Measurements from ENCODE around the gene KNG1.
A peak's percentile ranks its signal among the peaks of the same experiment; 100 is the strongest.

Gene KNG1

DNA sequence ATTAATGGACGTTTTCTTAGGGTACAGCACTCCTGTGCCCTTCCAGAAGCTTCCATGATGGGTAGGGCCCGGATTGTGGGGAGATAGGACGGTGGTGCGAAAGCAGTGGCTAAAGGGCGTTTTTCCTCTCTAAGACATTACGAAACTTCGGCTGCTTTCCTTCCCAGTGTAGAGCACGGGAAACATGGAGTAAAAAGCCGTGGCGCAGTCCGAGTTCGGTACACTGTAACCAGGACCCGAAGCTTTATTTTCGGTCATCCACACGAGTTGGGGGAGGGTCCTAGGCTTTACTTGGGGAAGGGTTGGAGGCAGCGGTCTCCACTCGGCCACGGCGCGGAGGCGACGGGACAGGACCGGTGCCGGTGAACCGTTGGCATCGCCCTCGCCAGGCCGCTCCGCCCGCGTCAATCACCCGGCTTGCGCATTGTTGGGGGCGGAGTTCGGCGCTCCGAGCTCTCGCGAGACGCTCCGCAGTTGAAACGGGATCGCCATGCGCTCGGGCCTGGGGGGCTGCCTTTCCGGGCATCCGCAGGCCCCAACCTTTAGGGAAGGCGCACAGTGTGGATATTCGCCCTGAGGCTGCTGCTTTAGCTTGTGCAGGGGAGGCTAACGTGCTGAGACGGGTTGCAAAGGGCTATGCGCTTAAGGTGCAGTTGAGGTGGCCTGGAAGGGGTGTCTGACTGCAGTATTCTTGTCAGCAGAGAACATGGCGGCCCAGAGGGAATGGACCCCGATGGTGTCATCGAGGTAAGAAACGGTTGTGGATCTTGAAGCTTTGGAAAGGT is 66.8 kb downstream of the KNG1 start:
- peak overlapping the region; percentile 88 for H3K4me3 ChIP-seq (ENCODE audit: low read length)
- H3K36me3 ChIP-seq (ENCODE audit: control insufficient read depth, insufficient read depth, low read length) = peaks cover 24% of the 10 kb centered on the region
- H3K9me3 ChIP-seq (ENCODE audit: control insufficient read depth, low read length) = no peaks in the 10 kb centered on the region
- H3K4me1 ChIP-seq (ENCODE audit: control insufficient read depth, insufficient read depth, low read length) = peaks cover 23% of the 10 kb centered on the region
- H3K9ac ChIP-seq (ENCODE audit: low read length) = peak overlapping the region; percentile 98
- no peaks in the 10 kb centered on the region for H3K27me3 ChIP-seq (ENCODE audit: control insufficient read depth, insufficient read depth, low read length)

GRCh38 chr3:186784820-186785494 is 67.8 kb downstream of the KNG1 start:
- no peaks in the 10 kb centered on the region for H3K27me3 ChIP-seq (ENCODE audit: control insufficient read depth, insufficient read depth, low read length)
- H3K4me3 ChIP-seq (ENCODE audit: low read length) = peak overlapping the region; percentile 88
- peak overlapping the region; percentile 98 for H3K9ac ChIP-seq (ENCODE audit: low read length)
- H3K4me1 ChIP-seq (ENCODE audit: control insufficient read depth, insufficient read depth, low read length) = peaks cover 23% of the 10 kb centered on the region
- peaks cover 24% of the 10 kb centered on the region for H3K36me3 ChIP-seq (ENCODE audit: control insufficient read depth, insufficient read depth, low read length)
- H3K9me3 ChIP-seq (ENCODE audit: control insufficient read depth, low read length) = no peaks in the 10 kb centered on the region

DNA sequence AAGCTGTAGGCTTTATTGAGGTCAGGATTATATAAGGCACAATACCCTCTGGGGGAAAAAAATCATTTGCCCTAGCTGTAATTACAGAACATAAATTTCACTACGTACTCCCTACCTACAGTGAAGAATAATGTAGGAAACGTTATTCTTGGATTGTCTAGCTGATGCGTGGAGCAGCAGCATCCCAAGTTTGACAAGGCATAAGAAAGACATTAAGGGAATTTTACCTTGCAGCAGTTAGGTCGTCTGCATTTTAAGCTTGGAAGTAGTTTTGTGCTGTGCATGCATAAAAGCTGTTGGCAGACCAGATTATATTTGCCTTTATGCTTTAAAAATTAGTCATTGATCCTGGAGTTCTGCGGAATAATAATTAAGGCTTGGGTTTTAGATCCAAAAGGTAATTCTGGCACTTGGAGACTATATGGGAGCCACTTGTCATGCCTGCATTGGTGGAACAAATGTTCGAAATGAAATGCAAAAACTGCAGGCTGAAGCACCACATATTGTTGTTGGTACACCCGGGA is 68.4 kb downstream of the KNG1 start:
- no peaks in the 10 kb centered on the region for H3K9me3 ChIP-seq (ENCODE audit: control insufficient read depth, low read length)
- H3K36me3 ChIP-seq (ENCODE audit: control insufficient read depth, insufficient read depth, low read length) = peaks cover 24% of the 10 kb centered on the region
- peak overlapping the region; percentile 98 for H3K9ac ChIP-seq (ENCODE audit: low read length)
- peaks cover 23% of the 10 kb centered on the region for H3K4me1 ChIP-seq (ENCODE audit: control insufficient read depth, insufficient read depth, low read length)
- no peaks in the 10 kb centered on the region for H3K27me3 ChIP-seq (ENCODE audit: control insufficient read depth, insufficient read depth, low read length)
- peak overlapping the region; percentile 88 for H3K4me3 ChIP-seq (ENCODE audit: low read length)

GRCh38 chr3:186786922-186787321 is 69.8 kb downstream of the KNG1 start:
- H3K4me3 ChIP-seq (ENCODE audit: low read length) = no peak overlapping the region
- H3K9ac ChIP-seq (ENCODE audit: low read length) = peak overlapping the region; percentile 15
- peaks cover 23% of the 10 kb centered on the region for H3K4me1 ChIP-seq (ENCODE audit: control insufficient read depth, insufficient read depth, low read length)
- H3K36me3 ChIP-seq (ENCODE audit: control insufficient read depth, insufficient read depth, low read length) = peaks cover 24% of the 10 kb centered on the region
- no peaks in the 10 kb centered on the region for H3K27me3 ChIP-seq (ENCODE audit: control insufficient read depth, insufficient read depth, low read length)
- H3K9me3 ChIP-seq (ENCODE audit: control insufficient read depth, low read length) = no peaks in the 10 kb centered on the region

GRCh38 chr3:186787642-186788481 is 70.7 kb downstream of the KNG1 start:
- Histone ChIP-seq H3K4me3 (ENCODE audit: low read length) (no peak overlapping the region), H3K27me3 (ENCODE audit: control insufficient read depth, insufficient read depth, low read length) (no peaks in the 10 kb centered on the region), H3K4me1 (ENCODE audit: control insufficient read depth, insufficient read depth, low read length) (peaks cover 23% of the 10 kb centered on the region), H3K9ac (ENCODE audit: low read length) (peak overlapping the region; percentile 15), H3K9me3 (ENCODE audit: control insufficient read depth, low read length) (no peaks in the 10 kb centered on the region), H3K36me3 (ENCODE audit: control insufficient read depth, insufficient read depth, low read length) (peaks cover 24% of the 10 kb centered on the region)

DNA sequence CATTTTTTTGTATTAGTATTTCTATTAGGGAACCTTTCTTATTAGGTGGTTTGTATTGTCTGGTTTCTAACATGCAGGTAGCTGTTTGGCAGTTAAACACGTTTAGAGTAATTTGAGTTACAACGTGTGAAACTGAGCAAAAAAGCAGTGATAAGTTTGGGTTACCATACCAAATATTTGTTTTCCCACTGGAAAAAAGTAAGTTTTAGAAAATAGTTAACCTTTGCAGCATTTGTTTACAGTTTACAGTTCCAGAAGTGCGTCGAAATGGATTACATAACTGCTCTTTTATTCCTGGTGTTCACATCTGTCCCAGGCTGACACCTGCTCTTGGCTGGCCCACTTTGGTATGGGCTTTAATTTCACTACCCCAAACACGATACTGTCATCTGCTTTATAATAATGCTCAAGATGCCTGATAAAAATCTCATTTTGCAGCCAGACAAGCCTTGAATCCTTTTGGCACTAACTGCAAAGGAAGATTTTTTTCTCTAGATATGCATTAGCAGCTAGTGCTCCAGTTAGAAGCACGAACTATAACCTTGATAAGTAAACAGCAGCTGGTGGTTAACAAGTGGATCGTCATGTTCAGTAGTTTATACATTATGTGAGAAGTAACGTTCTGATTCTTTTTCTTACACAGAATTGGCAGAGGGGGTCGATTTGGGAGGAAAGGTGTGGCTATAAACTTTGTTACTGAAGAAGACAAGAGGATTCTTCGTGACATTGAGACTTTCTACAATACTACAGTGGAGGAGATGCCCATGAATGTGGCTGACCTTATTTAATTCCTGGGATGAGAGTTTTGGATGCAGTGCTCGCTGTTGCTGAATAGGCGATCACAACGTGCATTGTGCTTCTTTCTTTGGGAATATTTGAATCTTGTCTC is 71.6 kb downstream of the KNG1 start:
- no peak overlapping the region for H3K9ac ChIP-seq (ENCODE audit: low read length)
- peaks cover 24% of the 10 kb centered on the region for H3K36me3 ChIP-seq (ENCODE audit: control insufficient read depth, insufficient read depth, low read length)
- H3K4me3 ChIP-seq (ENCODE audit: low read length) = no peak overlapping the region
- H3K27me3 ChIP-seq (ENCODE audit: control insufficient read depth, insufficient read depth, low read length) = no peaks in the 10 kb centered on the region
- H3K4me1 ChIP-seq (ENCODE audit: control insufficient read depth, insufficient read depth, low read length) = peaks cover 23% of the 10 kb centered on the region
- no peaks in the 10 kb centered on the region for H3K9me3 ChIP-seq (ENCODE audit: control insufficient read depth, low read length)

DNA sequence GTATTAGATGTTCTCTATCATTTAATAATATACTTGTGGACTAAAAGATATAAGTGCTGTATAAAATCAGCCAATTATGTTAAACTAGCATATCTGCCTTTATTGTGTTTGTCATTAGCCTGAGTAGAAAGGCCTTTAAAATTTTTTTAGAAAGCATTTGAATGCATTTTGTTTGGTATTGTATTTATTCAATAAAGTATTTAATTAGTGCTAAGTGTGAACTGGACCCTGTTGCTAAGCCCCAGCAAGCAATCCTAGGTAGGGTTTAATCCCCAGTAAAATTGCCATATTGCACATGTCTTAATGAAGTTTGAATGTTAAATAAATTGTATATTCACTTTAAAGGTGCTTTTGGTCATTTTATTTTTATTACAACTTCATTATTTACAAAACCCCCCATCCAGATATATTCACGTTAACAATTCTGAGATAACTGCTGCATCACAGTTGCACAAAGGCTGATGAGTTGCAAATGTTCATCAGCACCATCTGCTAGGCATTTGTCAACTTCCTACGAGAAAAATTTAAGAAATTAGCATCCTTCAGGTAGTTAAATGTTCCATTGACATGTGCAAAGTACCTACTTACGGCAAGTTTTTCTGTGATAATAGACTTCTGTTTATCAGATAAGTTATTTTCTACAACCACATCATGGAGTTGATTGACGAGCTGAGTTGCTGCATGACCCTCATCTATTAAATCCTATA is 72.5 kb downstream of the KNG1 start:
- Histone ChIP-seq H3K36me3 (ENCODE audit: control insufficient read depth, insufficient read depth, low read length) (peaks cover 22% of the 10 kb centered on the region), H3K4me1 (ENCODE audit: control insufficient read depth, insufficient read depth, low read length) (peaks cover 23% of the 10 kb centered on the region), H3K27me3 (ENCODE audit: control insufficient read depth, insufficient read depth, low read length) (no peaks in the 10 kb centered on the region), H3K9me3 (ENCODE audit: control insufficient read depth, low read length) (no peaks in the 10 kb centered on the region), H3K4me3 (ENCODE audit: low read length) (no peak overlapping the region), H3K9ac (ENCODE audit: low read length) (no peak overlapping the region)

DNA sequence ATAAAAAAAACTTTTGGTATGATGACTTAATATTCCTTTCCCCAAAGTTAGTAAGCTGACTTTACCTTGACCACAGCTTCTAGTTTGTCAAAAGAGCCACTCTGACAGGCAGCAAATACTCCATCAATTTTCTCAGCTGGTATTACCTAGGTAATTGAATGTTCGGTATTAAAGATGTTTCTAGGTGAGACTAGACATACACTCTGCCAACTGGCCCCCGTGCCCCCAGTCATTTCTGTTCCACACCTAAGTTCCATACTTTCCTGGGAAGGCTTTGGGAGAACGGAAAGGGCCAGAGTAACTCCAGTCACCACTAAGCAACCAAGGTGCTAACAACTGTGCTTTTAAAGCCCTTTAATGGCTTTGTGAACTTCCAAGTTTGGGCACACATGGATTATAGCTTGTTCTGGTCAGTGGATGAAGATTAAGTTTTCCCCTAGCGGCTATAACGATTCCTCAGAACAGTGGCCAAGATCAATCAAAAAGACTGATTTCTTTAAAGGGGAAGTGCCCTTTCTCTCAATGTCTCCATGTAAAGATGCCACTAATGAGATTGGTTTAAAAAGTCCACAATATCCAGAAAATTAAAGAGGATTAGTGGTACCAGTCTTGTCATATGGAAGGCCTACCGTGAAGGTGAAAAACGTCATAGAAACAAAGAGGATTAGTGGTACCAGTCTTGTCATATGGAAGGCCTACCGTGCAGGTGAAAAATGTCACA is 73.3 kb downstream of the KNG1 start:
- Histone ChIP-seq H3K27me3 (ENCODE audit: control insufficient read depth, insufficient read depth, low read length) (no peaks in the 10 kb centered on the region), H3K36me3 (ENCODE audit: control insufficient read depth, insufficient read depth, low read length) (peaks cover 16% of the 10 kb centered on the region), H3K9me3 (ENCODE audit: control insufficient read depth, low read length) (no peaks in the 10 kb centered on the region)

More for the DNA sequence above, 73.3 kb downstream of the KNG1 start:
- H3K4me1 ChIP-seq (ENCODE audit: control insufficient read depth, insufficient read depth, low read length) = peaks cover 23% of the 10 kb centered on the region
- no peak overlapping the region for H3K4me3 ChIP-seq (ENCODE audit: low read length)
- no peak overlapping the region for H3K9ac ChIP-seq (ENCODE audit: low read length)

All from mucosa of stomach (tissue), 1 donor.